Embryonic facial prominence (tissue), 1 donor: ENCODE measurements around the gene PTCH2.
"Not testable (repeated sequence)": the region's sequence is repeated elsewhere in the genome, so short reads cannot be mapped to it uniquely, and the experiment has no call there.

Experiments used
- DNase-seq: peaks from one replicate; pipeline ENCODE4 v3.0.0-alpha.2; 2016; ENCODE audit errors: extremely low spot score

Gene PTCH2

GRCh38 chr1:44819196-44819607 lies 23.9 kb downstream of the PTCH2 start:
- no peak for DNase-seq

DNA sequence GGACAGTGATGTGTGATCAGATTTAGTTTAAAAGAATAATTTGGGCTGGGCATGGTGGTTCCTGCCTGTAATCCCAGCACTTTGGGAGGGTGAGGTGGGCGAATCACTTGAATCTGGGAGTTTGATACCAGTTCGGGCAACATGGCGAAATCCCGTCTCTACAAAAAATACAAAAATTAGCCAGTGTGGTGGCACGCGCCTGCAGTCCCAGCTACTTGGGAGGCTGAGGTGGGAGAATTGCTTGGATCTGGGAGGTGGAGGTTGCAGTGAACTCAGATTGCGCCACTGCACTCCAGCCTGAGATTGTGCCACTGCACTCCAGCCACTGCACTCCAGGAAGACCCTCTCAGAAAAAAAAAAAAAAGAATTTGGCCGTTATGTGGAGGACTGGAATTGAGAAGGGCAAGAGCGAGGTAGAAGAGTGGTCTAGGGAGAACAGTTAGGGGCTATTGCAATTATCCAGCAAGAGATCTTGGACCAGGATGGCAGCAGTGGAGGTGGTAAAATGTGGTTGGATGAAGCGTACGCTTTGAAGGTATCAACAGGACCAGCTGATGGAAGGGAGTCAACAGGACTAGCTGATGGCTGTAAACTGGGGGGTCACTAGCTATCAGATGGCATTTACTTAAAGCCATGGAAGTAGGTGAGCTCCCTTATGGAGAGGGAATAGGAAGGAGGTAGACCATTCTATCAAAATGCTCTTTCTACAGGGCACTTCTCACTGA lies 25.1 kb downstream of the PTCH2 start:
- DNase-seq = no peak

DNA sequence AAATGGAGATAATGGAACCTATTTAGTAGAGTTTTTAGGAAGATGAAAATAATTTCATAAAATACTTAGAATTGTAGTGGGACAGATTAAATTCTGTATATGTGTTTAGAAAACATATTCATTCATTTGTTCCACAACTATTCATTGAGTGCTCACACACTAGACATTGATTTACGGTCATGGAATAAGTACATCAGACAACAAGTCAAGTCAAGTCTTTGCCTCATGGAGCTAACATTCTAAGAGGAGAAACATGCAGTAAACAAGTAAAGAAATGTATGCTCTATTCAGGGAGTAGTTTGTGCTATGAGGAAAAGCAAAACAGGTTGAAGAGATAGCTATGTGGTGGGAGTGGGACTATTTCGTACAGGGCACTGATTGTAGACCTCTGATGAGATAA lies 25.7 kb downstream of the PTCH2 start:
- no peak for DNase-seq

- not testable (repeated sequence) for DNase-seq
Measured at GRCh38 chr1:44815926-44816325, 27.1 kb downstream of the PTCH2 start.

DNA sequence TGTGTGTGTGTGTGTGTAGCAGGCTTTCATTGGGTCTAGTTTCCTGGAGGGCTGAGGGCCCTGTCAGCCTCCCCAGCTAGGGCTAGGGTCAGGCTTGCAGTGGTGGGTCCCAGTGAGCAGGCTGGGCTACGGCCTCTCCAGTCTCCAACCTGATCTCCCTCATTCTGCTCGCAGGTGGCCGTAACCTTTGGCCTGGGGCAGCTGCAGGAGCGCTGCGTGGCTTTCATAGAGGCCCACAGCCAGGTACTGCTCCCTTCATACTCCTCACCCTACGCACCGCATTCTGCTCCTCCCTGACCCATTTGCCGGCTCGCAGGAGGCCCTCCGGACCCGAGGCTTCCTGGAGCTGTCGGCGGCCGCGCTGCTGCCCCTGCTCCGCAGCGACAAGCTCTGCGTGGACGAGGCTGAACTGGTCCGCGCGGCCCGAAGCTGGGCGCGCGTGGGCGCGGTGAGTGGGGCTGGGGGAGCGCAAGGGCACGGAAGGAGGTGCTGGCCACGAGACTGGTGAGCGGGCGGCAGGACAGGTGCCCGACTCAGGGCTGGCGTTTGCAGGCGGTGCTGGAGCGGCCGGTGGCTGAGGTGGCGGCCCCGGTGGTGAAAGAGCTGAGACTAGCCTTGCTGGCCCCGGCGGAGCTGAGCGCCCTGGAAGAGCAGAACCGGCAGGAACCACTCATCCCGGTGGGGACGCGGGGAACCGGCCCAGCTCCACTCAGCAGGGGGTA lies 30.1 kb downstream of the PTCH2 start:
- no peak for DNase-seq

- no peak for DNase-seq
Measured at GRCh38 chr1:44811234-44811633, 31.8 kb downstream of the PTCH2 start.

DNA sequence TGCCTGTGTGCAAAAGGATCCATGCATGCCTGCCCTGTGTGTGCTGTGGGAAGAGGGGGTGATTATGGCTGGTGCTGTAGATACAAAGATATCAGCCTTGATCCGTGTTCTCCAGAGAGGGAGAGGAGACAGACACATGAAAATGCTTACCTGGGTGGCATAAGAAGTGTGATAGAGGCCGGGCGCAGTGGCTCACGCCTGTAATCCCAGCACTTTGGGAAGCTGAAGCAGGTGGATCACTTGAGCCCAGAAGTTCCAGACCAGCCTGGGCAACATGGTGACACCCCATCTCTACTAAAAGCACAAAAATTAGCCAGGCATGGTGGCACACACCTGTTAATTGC lies 32.3 kb downstream of the PTCH2 start:
- not testable (repeated sequence) for DNase-seq

DNA sequence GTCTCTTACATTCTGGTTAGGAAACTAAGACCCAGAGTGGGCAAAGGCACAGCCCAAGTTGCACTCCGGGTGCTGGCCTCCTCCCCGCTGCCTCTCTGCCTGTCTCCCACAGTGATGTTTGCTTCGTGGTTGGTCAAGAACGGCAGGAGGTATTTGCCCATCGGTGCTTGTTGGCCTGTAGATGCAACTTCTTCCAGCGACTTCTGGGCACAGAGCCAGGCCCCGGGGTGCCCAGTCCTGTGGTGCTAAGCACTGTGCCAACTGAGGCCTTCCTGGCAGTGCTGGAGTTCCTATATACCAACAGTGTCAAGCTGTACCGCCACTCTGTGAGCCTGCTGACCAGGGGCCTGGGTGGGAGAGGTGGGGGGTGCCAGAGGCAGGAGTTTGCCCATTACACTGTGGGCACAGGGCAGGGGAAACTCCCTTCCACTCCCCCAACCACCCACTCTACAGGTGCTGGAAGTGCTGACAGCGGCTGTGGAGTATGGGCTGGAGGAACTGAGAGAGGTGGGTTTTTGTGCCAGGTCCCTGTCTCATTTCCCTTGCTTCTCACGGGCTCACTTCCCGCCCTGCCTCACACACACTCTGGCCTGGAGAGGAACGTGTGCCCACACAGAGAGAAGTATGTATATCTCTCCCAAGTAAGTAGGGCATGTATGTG lies 32.8 kb downstream of the PTCH2 start:
- no peak for DNase-seq

DNA sequence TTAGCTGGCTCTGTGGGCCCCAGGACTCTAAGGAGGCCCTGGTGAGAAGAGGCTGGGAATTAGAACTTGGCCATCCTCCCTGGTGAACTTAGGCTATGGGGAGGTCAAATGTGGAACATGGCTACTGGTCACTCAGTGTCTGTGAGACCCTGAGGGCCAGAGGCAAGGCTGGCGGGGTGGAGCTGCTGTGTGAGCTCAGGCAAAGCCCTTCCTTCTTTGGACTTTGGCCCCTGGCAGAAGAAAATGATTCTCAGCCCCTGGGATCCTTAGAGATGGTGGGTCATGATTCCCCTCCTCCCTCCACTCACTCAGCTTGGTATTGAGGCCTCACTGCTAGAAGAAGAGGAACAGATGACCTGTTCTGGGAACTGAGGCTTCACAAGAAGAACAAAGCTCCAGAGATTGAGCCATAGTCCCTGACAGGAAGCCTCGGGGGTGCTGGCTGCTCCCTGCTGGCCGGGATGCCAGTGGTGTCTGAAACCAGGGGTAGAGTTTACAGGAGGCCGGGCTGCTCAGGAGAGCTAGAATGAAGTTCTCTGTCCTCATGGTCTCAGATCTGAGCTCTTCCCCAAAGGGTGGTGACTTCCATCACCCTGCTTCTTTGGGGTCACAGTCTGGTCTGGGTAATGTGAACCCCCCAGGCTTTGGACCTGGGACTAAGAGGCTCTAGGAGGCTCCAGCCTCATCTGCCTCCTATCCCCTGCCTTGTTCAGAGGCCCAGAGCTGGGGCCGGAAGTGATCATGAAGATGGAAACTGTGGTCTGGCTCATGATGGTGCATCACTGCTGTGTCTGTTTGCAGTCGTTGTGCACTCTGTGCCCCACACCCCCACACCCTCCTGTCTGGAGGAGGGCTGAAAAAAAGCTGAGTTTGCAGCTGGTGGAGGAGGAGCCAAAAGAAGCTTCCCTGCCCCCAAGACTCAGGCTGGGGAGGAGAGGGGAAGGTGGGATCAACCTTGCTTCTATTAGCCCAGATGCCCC lies 33.8 kb downstream of the PTCH2 start:
- DNase-seq = no peak

DNA sequence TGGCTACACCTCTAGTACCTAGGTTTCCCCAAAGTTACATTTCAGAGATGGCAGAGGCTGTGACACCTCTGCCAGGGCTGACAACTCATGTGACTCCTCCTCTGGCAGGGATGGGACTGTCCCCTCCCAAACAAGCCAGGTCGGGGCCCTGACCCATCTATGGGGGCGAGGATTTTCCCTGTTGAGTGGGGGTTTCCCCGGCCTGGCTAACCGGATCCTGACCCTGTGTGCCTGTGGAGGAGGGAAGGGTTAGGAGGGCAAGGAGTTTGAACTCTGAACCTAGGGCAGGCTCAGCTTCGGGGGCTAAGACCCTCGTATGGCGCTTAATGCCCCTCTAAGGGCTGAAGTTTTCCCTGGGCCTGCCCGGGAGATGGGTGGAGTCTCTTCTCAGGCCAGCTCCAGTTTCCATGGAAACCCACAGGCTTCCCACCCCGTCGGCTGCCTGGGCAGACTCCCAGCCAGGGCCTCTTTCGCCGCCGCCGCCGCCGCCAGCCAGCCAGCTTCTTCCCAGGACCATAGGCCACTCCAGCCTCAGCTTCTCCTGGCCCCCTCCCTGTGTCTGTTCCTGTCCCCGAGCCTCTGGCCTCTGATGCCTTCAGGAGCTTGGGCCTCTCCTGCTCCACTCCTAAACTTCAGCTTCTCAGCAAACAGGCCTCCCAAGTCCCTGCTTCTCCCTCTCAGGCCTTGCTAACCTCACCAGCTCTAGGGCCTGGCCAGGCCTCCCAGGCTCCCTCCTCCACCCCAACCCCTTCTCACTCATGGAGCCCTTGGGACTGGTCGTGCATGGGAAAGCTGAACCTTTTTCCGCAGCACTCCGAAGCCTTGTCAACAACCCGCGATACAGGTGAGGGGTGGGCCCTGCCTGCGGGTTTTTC lies 34.8 kb downstream of the PTCH2 start, which contains the start of gene BTBD19:
BTBD19 (plus strand) TSS at position 461 of the 875 bp plus-strand sequence; CDS start at position 759, 298 bp downstream.
- DNase-seq = peak; percentile 79

DNA sequence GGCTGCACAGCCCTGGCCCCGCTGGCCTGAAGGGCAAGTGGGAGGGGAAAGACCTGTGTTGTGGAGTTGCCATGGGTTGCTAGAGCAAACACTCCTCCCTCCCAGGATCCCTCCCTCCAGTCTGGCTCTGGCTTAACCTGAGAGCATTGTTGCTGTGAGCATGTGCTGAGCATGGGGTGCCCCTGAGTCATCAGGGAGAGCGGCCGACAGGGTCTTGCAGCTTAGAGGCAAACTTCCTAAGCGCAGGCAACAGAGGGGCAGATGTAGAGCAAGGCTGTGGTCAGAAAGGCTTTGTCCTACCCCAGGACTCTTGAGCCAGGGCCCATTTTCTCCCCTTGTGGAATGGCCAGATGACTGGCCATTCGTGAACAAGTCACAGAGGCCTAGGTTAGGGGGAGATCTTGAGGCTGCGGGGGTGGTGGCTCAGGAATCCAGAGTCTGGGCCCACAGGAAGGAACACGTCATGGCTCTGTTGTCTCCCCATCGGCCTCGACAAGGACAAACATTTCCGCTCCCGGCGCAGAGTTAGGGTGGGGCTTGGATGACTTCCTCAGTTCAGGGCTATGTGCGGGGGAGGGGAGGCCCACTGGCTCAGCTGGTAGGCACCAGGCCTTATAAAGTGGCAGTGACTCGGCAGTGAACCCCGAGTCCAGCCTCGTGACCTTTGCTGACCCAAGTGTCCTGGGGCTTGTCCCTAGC lies 35.5 kb downstream of the PTCH2 start:
- peak; percentile 77 for DNase-seq

DNA sequence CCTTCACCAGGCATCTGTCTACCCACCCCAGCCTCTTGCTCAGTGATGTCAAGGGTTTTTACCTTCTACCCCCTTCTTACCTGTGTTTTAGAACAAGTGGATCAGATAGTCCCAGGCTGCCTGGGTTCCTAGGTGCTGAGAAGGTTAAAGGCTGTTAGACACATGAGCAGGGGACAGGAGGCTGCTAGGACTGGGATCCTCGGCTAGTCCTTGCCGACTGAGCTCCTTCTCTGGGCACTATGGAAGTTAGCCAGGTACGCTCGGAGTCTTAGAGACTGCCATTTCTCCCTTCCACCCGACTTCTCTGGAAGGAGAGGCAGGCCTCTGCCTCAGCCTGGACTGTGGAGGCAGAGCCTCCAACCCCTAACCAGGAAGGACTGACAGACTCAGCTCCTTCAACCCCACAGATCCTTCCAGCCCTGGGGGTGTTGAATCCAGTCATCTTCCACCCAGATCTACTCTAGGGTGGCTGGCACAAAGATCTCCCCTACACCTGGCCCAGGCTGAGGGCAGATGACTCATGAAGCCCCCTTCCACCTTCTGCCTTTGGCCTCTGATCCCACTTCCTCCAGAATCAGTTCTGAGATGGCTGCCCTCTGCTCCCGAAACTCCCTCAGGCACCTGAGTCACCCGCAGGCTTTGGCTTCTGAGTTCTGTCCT lies 36.2 kb downstream of the PTCH2 start, which contains the start of gene DYNLT4:
DYNLT4 (minus strand) TSS at position 648 of the 660 bp plus-strand sequence. CDS start 683 bp downstream, outside the sequence.
- DNase-seq = no peak

DNA sequence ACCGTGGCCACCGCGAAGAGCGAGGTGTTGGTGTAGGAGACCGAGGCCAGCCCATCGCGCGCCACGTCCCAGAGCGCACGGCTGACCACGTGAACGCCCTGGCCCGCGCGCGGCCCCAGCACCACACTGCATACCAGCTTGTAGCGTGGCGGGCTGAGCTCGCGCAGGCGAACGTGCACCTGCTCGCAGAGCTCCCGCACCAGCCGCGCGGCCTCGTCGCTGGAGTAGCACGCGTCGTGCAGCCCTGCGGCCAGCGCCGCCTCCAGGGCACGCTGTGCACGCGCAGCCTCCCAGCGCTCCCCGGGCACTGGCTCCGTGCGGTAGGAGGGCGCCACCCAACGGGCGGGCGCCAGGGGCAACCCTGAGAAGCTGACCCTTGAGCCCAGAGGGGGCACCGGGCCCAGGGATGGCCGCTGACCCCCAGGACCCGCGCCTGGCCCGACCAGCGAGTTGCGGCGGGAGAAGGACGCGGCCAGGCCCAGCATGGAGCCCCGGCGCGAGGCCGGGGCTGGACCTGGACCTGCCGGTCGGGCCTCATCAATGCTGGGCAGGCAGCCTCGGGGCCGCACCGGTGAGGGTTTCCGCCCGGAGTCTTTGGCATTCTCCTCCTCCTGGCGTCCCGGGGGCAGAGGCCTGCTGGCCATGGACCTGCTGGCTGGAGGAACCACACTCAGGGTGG lies 36.9 kb downstream of the PTCH2 start:
- DNase-seq = no peak

DNA sequence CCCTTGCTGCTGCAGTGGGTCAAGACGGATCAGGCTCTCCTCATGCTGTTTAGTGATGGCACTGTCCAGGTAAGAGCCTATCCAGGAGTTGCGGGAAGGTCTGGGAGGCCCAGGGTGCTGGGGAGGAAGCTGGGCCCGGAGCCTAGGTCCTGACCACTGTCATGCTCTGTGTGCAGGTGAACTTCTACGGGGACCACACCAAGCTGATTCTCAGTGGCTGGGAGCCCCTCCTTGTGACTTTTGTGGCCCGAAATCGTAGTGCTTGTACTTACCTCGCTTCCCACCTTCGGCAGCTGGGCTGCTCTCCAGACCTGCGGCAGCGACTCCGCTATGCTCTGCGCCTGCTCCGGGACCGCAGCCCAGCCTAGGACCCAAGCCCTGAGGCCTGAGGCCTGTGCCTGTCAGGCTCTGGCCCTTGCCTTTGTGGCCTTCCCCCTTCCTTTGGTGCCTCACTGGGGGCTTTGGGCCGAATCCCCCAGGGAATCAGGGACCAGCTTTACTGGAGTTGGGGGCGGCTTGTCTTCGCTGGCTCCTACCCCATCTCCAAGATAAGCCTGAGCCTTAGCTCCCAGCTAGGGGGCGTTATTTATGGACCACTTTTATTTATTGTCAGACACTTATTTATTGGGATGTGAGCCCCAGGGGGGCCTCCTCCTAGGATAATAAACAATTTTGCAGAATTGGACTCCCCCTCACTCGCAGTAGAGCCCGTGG lies 37.6 kb downstream of the PTCH2 start:
- no peak for DNase-seq

- no peak for DNase-seq
Measured at GRCh38 chr1:44803312-44804095, 39.5 kb downstream of the PTCH2 start.

DNA sequence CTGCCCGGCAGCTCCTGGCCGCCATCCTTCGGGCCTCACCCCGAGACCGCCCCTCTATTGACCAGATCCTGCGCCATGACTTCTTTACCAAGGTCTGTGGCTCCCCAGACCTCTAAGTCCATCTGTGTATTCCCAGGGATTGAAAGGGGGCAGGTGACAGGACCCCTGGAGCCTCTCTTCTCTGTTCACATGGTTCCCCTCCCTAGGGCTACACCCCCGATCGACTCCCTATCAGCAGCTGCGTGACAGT lies 40.1 kb downstream of the PTCH2 start:
- DNase-seq = no peak

GRCh38 chr1:44802306-44803061 lies 40.6 kb downstream of the PTCH2 start:
- DNase-seq = no peak
